ENCODE data around the gene MYL3.

GRCh38 chr3:46825450-46825849 is 37.8 kb downstream of the MYL3 start:
- TF ChIP-seq CTCF (conservative IDR thresholded peaks at IDR 0.05; ENCODE audit: low read depth, low read length) (no peak), EZH2phosphoT487 (IDR thresholded peaks at IDR 0.05; ENCODE audit: borderline replicate concordance, low read length) (no peak), EZH2 (IDR thresholded peaks at IDR 0.05; ENCODE audit: low read length, unreplicated experiment) (no peak)
